Activated T-cell treated with anti-CD3 and anti-CD28 coated beads for 4 hours (primary cell): ENCODE data around the gene SPIRE2.
"Not testable (repeated sequence)": the region's sequence is repeated elsewhere in the genome, so short reads cannot be mapped to it uniquely, and the experiment has no call there.

Source experiments
- DNase-seq: peaks from one replicate; pipeline ENCODE4 v3.0.0-alpha.2; 2020

SPIRE2 gene

GRCh38 chr16:89828199-89828869 is at the start of gene SPIRE2:
Gene SPIRE2, plus strand, starts transcription at chr16:89828475. Its CDS starts 76 bp downstream, at chr16:89828551.
- peak; percentile 33 for DNase-seq

- DNase-seq: no peak
Observed at GRCh38 chr16:89779231-89779908, 48.9 kb upstream of the SPIRE2 start.

- no peak for DNase-seq
Observed at GRCh38 chr16:89779909-89780305, 48.4 kb upstream of the SPIRE2 start.

GRCh38 chr16:89782489-89782888 is 45.8 kb upstream of the SPIRE2 start:
- DNase-seq: no peak

- not testable (repeated sequence) for DNase-seq
Observed at GRCh38 chr16:89783952-89784351, 44.3 kb upstream of the SPIRE2 start.

- no peak for DNase-seq
Observed at GRCh38 chr16:89784406-89784805, 43.9 kb upstream of the SPIRE2 start.

- no peak for DNase-seq
Observed at GRCh38 chr16:89785523-89786155, 42.6 kb upstream of the SPIRE2 start.

- DNase-seq: no peak
Observed at GRCh38 chr16:89786474-89787364, 41.6 kb upstream of the SPIRE2 start.

GRCh38 chr16:89787365-89787805 is 40.9 kb upstream of the SPIRE2 start:
- no peak for DNase-seq

- no peak for DNase-seq
Observed at GRCh38 chr16:89791278-89791995, 36.8 kb upstream of the SPIRE2 start.

GRCh38 chr16:89793092-89793491 is 35.2 kb upstream of the SPIRE2 start:
- peak; percentile 46 for DNase-seq

GRCh38 chr16:89793955-89794354 is 34.3 kb upstream of the SPIRE2 start:
- DNase-seq: no peak

GRCh38 chr16:89795676-89796075 is 32.6 kb upstream of the SPIRE2 start:
- no peak for DNase-seq

GRCh38 chr16:89796104-89796503 is 32.2 kb upstream of the SPIRE2 start:
- DNase-seq: no peak

- no peak for DNase-seq
Observed at GRCh38 chr16:89798126-89798525, 30.1 kb upstream of the SPIRE2 start.

GRCh38 chr16:89798832-89799370 is 29.4 kb upstream of the SPIRE2 start:
- DNase-seq: no peak

GRCh38 chr16:89801800-89802199 is 26.5 kb upstream of the SPIRE2 start:
- no peak for DNase-seq

- no peak for DNase-seq
Observed at GRCh38 chr16:89805136-89805905, 23.0 kb upstream of the SPIRE2 start.

- not testable (repeated sequence) for DNase-seq
Observed at GRCh38 chr16:89806589-89807193, 21.6 kb upstream of the SPIRE2 start.

- DNase-seq: no peak
Observed at GRCh38 chr16:89808475-89808874, 19.8 kb upstream of the SPIRE2 start.

GRCh38 chr16:89811321-89811720 is 17.0 kb upstream of the SPIRE2 start:
- DNase-seq: no peak
